GM19239 (cell line): ENCODE results near the gene ITPR1.

Experiments used
- DNase-seq: peaks from one replicate; pipeline ENCODE4 v3.0.0; 2011; ENCODE audit warnings: low spot score; ENCODE audit not compliant: insufficient read length
- FAIRE-seq: peaks from 2 replicates; lab custom pipeline; 2011; peaks lifted over from hg19 to GRCh38; lab: Jason Lieb, UNC

Gene ITPR1

GRCh38 chr3:4529876-4530588 is 36.9 kb downstream of the ITPR1 start:
- DNase-seq (no peak), FAIRE-seq (no peak)

DNA sequence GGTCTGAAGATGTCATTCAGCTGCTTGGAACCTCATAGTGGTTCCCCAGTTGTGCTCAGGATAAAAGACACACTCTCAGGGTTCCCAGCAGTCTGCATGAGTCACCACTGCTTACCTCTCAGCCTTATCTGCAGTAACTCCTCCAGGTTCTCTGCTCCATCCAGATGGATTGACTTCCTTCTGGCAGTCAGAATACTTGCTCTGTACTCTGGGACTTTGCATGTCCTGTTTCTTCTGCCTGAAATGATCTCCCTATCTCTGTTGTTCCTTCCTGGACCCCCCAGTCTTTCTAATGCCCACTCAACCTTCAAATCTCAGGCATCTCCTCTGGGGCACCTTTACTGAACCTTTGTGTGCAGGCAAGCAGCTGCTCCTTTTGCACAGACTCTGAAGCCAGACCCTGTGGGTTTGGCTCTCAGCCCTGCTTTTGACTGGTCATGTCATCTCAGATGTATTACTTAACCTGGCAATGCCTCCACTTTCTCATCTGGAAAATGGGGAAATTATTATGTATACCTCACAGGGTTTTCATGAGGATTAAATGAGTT is 38.4 kb downstream of the ITPR1 start:
- FAIRE-seq: no peak
- DNase-seq: no peak

DNA sequence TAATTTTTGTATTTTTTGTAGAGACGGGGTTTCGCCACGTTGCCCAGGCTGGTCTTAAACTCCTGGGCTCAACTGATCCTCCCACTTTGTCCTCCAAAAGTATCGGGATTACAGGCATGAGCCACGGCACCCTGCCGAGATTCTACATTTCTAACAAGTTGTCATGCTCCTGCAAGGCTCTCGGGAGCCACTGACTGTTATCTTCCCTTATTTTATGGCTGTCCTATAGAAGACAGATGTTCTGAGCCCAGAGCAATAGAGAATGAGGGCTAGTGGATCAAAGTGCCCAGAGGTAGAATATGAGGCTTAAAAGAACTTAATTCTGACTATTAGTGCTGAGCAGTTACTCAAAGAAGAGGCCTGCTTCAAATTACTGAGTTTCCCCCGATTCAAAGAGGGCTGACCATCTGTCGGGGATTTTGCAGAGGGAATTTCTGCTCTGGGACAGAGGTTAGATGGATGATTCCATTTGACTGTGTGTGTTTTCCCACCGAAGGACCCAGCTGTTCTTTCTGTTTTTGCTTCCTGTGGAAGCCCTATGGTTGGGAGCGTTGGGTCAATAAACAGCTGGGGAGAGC is 39.5 kb downstream of the ITPR1 start:
- DNase-seq (no peak), FAIRE-seq (no peak)

- FAIRE-seq (no peak), DNase-seq (no peak)
These were observed 40.6 kb downstream of the ITPR1 start for GRCh38 chr3:4533489-4534443.

DNA sequence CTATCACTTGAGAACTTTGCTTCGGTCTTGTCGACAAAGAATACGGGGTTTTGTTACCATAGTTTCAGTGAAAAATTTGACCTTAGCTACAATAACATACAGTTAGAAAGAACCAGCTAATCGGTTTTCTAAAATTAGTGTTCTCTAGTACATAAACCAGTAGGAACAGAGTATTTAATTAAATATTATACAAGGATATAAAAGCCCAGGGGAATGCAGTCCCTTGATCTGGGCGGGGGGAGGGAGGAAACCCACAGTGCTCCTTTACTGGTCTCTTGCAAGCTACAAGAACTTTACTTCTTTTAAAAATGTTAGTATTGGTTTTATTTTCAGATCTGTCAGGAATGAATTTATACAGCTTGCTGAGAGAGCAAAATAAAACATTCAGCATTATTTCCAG is 41.8 kb downstream of the ITPR1 start:
- DNase-seq (no peak), FAIRE-seq (no peak)

DNA sequence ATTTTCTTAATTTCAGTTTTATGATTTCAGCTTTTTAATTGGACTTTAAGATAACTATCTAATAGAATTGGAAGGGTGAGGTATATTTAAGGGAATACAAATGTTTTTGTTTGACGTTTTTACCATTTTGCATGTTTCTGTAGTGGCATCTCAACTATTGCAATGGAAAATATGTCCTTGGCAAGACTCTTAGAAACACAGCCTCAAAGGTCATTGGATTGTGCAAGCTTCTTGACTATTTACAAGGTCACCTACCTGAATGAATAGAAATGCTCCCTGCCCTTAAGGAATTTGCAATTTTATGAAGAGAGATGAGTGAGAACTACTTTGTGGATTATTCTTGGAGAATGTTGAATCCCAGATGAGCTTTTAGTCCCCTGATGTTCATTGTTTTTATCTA is 43.1 kb downstream of the ITPR1 start:
- DNase-seq (no peak), FAIRE-seq (no peak)

DNA sequence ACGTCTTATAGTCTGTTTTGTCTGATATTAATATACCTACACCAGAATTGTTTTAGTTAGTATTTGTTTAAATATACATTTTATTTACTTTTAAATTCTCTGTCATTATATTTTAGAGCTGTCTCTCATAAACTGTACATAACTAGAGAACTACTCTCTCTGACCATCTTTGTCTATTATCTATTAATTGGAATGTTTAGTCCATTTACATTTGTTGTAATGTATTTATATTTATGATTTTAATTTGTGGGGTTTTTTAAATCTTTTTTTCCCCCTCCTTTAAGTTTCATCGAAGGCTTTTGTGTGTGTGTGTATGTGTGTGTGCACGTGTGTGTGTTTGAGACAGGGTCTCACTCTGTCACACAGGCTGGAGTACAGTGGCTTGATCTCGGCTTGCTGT is 47.1 kb downstream of the ITPR1 start:
- FAIRE-seq (no peak), DNase-seq (no peak)

- FAIRE-seq: no peak
- DNase-seq: no peak
These were observed 50.0 kb downstream of the ITPR1 start for GRCh38 chr3:4543110-4543509.

GRCh38 chr3:4546346-4547178 is 53.4 kb downstream of the ITPR1 start:
- no peak for DNase-seq
- no peak for FAIRE-seq

DNA sequence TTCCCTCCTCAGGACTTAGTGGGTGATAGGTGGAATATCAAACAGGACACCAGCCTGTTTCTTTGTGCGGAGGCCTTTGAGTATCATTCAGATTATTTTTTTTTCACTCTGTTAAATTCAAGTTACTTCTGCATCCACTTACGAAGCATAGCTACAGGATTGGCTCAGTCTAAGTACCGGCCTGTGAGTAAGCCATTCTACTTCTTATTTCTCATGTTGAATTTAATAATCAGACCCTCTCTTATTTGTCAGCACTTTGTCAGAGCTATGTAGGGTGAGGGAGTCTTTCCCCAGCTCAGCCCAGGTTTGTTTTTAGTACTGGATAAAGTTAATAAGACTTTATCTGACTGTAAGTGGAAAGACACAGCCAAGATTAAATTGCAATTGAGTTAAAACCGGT is 54.7 kb downstream of the ITPR1 start:
- DNase-seq (no peak), FAIRE-seq (no peak)

DNA sequence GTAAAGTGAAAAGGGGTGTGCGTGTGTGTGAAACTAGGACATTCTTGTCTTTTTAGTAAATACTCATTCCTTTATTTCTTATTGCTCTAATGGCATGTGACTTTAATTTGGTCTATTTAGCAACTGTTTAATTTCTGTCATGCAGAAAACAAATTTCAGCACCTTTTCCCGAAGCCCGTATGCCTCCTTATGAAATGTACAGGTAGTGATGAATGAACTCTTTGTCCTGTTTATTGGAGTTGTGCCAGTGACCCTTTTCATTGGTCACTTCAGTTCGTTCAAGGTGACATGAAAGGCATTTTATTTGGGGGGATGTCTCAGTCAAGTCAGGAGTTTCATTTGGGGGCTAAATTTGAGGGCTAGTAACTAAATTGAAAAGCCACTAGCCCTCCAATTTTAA is 55.2 kb downstream of the ITPR1 start:
- FAIRE-seq: no peak

DNA sequence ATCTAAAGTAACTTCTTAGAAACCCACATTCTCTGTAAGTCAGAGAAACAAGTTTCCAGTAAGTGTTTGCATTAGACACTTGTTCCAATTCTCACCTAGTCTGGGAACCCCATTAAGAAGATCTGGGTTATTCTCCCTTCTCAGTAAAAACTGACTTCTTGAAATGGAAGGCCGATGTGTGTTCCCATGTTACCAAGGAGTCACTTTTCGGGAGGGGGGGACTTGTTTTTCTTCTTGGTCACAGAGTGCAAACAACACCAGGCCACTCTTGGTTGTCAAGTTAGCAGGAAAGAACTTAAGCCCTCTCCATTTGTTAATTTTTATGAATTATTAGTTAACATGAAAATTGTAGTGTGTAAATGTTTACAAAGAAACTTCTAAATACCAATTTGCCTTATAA is 55.6 kb downstream of the ITPR1 start:
- FAIRE-seq (no peak), DNase-seq (no peak)

More for the DNA sequence above, 55.2 kb downstream of the ITPR1 start:
- DNase-seq: no peak

DNA sequence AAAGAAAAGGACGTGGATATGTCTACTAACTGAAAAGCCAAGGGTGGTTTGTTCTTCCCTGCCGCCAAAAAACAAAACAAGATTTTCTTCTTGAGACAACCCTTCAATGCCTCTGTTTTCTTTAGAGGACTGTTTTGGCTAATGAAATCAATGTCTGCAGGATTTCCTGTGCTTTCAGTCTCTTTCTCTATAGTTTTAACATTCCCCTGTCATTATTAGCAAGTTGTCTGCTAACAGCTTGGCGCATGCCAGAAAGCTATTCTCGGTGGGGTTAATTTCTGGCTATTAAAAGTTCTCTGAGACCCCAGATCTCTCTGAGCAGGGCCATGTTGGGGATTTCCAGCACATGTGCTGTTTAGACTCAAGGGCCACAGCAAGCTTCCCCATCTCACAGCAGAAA is 56.7 kb downstream of the ITPR1 start:
- no peak for FAIRE-seq
- DNase-seq: no peak

- no peak for FAIRE-seq
- DNase-seq: no peak
These were observed 58.0 kb downstream of the ITPR1 start for GRCh38 chr3:4551051-4551711.

- DNase-seq (no peak), FAIRE-seq (no peak)
These were observed 58.8 kb downstream of the ITPR1 start for GRCh38 chr3:4551794-4552442.

DNA sequence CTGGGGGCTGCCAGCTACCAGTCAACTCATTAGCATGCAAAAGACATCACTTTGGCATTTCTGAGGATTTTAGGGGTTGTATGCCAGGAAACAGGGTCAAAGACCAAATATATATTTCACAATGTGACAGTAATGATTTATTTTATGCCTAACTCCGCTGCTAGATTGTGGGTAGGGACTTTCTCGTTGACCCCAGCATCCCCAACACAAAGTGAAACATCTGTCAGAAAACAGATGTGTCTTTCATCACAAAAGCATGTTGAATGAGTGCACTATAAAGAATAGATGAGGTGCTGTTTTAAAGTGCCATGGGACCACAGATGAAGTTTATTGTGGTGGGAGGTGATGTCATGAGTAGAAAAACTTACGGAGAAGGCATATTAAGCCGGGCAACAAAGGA is 59.7 kb downstream of the ITPR1 start:
- FAIRE-seq: no peak
- no peak for DNase-seq

DNA sequence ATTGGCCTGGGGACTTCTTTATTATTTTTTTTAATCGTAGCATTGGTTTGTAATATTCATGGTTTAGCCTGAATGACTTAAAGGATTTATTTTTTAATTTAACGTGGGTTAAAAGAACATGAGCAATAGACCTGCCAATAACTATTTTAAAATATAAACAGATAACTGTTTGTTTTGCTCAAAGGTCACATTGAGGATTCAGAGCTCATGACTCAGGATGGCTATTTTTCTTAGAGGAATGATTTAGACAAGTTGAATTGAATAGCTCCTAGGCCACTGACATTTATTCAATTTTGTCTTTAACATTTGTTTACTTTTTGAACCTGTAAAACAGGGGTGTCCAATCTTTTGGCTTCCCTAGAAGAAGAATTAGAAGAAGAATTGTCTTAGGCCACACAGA is 68.5 kb downstream of the ITPR1 start:
- FAIRE-seq: no peak
- DNase-seq: no peak

DNA sequence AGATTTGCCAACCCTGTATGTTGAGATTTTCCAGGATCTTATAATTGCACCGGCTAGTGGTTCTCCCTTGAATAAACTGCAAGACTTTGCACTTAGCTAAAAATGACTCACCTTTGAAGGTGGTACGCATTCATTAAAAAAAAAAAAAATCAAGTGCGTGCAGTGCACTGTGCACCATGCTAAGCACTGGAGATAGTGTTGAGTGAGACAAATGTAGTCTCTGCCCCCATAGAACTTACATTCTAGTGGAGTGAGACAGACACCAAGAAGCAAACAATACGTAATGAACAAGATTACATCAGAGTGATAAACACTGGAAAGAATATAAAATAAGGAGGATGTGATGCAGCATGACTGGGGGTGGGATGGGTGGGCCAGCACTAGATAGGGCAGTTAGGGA is 69.4 kb downstream of the ITPR1 start:
- no peak for FAIRE-seq
- DNase-seq: no peak

DNA sequence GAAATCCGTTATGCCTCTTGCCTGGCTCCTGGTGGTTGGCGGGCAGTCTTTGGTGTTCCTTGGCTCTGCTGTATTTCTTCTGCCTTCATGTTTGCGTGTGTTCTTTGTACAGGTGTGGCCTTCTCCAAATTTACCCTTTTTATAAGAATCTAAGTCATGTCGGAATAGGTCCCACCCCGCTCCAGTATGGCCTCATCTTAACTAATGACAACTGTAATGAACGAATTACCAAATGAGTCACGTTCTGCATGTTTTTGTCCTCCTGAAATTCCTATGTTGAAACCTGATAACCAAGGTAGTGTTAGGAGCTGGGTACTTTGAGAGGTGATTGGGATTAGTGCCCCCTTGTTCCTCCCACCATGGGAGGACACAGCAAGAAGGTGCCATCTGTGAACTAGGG is 71.1 kb downstream of the ITPR1 start:
- DNase-seq (no peak), FAIRE-seq (no peak)
